ENCODE data around the gene KLHL29. TPM values are rescaled to one million over a fixed set of nuclear protein-coding genes. Genes with fewer than 3 reads are reported as not detected.
A peak's percentile ranks its signal among the peaks of the same experiment; 100 is the strongest.

The KLHL29 gene
- total RNA-seq, 2 donors from 2014 or later, result 2.9 to 4.6 TPM

GRCh38 chr2:23417310-23417709 is 32.3 kb downstream of the KLHL29 start:
- intact Hi-C loops (cut with DNase I, micrococcal nuclease), result no loop called here

DNA sequence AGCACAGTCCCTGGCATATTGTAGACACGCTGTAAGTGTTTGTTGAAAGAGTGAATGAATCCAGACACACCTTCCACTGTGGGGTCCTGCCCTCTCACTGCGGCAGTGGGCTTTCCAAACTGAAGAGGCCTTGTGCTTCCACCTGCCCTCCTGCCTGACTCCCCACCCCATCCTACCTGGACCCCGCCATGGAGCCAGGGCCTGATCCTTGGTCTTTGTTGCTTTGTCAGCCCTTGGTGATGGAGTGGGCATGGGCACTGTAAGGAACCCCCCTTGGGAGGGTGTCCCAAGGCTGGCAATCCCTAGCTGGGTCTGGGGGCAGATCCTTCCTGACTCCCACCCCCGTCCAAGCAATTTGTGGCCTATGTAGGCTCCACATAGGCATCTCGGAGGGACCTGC is 33.1 kb downstream of the KLHL29 start:
- intact Hi-C loops (cut with DNase I, micrococcal nuclease), result no loop called here
- no peak for DNase-seq
- no peak for ATAC-seq

More at GRCh38 chr2:23417310-23417709, 32.3 kb downstream of the KLHL29 start:
- no peak for DNase-seq
- no peak for ATAC-seq

DNA sequence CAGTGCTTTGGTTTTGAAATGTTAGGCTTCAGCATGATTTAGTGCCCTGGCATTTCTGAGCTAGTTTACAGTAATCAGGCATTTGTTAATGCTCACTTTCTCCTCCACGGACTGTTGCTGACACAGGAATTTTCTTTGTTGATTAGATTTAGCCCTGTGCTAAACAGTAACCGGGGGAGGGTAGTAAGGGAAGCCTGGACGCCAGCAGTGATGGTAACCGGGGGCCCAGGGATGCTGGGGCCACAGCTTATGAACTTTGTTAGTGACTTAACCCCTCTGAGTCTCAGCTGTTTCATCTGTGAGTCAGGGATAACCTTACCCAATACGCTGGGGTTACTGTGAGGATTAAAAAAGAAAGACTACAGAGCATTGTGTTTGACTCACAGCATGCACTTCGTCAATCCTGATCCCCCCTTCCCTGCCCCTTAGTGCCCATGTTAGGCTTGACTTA is 33.5 kb downstream of the KLHL29 start:
- intact Hi-C loops (cut with DNase I, micrococcal nuclease), result no loop called here
- ATAC-seq, result no peak

GRCh38 chr2:23419171-23420090 is 34.5 kb downstream of the KLHL29 start:
- intact Hi-C loops (cut with DNase I, micrococcal nuclease), result no loop called here
- ATAC-seq (no peak), DNase-seq (no peak)

More for the DNA sequence above, 33.5 kb downstream of the KLHL29 start:
- no peak for DNase-seq

- DNase-seq (no peak), ATAC-seq (no peak)
- intact Hi-C loops (cut with DNase I, micrococcal nuclease), result no loop called here
Observed at GRCh38 chr2:23420091-23420839, 35.3 kb downstream of the KLHL29 start.

DNA sequence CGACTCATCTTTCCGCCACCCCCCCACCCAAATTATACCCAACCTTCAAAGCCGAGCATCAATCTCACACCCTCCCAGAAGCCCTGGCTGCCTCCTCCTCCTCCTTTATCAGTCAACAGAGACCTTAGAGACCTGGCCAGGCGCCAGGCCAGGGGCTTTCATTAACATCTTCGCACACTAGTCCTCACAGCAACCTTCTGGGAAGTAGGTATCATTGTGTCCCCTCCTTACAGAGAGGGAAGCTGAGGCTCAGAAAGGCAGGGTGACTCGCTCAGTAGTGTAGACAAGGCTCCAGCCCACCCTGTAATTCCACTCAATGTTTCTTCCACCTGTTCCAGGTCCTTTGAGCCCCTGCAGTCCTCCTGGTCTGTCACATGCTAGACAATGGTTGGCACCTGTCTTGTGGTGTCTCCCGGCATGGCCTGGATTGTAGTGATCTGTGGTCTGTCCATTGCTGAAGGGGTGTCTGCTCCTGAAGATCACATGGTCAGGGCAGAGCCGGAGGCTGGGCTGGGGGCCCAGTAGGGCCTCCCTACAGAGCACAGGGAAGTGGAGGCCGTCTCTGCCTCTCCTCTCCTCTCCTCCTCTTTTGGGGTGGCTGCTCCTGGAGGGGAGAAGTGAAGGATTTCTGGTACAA is 36.0 kb downstream of the KLHL29 start:
- intact Hi-C loops (cut with DNase I, micrococcal nuclease), result no loop called here
- DNase-seq (no peak), ATAC-seq (no peak)

DNA sequence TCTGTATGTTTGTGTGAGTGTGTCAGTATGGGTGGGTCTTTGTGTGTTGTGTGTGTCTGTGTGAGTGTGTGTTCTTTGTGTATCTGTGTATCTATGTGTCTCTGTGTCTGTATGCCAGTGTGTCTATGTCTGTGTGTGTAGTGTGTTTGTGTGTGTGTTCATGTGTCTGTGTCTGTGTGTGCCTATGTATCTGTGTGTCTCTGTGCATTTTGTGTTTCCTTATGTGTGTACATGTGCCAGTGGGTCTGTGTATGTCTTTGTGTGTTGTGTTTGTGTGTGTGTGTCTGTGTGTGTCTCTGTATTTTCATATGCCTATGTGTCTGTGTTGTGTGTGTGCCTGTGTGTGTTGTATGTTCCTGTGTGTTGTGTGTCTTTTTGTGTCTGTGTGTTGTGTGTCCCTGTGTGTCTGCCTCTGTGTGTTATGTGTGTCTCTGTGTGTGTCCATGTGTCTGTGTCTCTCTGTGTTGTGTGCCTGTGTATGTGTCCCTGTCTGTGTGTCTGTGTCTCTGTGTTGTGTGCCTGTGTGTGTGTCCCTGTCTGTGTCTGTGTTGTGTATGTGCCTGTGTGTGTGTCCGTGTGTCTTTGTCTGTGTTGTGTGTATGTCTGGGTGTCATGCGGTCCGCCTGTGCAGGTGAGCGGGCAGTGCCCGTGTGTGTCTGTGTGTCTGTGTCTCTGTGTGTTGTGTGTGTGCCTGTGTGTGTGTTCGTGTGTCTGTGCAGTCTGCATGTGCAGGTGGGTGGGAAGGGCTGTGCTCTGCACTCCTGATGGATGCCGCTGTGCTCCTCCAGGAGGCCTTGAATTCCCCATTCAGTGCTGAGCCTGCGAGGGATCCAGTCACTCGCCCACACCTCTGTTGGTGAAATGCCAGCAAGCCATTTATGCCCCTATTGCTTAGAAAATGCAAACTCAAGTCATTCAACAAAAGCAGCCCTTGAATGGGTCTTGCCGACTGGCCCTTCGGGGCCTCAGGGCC is 37.4 kb downstream of the KLHL29 start:
- ATAC-seq (no peak), DNase-seq (no peak)

DNA sequence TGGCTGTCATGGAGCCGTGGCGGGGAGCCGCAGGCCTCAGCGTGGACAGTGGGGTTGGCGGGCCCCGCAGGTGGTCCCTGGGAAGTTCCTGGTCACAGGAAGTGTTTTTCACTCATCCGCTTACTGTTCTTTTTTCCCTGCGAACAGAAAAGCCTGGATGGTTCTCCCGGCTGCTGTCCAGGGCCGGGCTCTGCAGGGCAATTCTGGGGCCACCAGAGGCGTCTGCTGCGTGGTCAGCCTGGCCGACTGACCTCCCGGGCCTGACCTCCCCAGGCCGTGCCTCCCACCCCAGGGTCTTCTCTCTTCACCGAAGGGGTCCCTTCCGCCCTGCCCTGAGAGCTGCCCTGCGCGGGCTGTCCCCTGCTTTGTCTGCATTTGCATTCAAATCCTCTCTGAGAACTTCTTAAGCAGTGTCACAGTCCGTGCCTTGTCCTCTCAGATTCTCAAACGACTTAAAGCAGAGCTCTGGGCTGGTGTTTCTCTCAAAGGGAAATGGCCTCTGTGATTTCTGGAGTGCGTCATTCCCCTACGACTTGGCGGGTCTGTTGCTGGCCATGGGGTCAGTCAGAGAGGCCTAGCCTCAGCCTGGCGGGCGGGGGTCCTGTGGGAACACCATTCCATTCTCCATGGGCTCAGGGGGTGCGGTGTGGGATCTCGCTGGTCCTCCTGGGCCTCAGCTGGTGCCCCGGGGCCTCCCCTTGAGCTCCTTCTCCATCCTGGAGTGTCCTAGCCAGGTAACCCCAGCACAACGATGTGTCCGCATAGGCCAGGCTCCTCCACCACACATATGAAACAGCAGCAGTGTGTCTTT is 38.3 kb downstream of the KLHL29 start:
- ATAC-seq (no peak), DNase-seq (no peak)
- intact Hi-C loops (cut with DNase I, micrococcal nuclease), result no loop called here

More for the DNA sequence above, 37.4 kb downstream of the KLHL29 start:
- intact Hi-C loops (cut with DNase I, micrococcal nuclease), result no loop called here

DNA sequence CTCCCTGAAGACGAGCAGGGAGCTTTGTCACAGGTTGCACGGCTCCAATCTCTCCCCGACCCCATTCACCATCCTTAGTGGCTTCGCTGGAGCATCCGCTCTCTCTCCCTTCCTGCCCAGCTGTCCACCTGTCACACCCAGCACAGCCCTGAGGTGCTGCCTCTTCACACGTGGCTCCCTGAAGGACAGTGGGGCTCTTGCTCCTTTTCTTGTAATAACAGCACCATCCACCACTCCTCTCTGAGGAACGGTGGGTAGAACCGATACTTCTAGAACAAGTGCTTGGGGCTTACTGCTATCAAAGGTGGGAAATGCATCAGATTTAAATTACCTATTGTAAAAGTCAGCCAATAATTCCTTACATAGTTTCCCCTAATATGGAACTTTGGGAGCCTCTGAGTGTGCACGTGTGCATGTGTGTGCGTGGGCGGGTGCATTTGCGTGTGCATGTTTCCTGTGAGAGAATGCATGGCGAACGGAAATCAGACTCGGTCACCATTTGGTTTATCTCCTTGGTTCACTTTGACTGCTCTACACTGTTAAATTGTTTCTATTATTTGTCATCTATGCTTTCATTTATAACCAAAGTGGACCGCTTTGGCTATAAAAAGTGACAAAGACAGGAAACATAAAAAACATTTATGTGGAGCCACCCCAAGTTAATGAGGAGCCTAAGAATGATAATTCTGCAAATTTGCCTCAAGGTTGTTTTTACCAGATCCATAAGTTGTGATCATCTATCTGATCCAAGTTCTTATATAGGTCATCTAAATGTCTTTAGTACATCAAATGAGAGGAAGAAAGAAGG is 39.1 kb downstream of the KLHL29 start:
- intact Hi-C loops (cut with DNase I, micrococcal nuclease), result no loop called here
- DNase-seq, result no peak
- no peak for ATAC-seq

GRCh38 chr2:23425338-23425871 is 40.4 kb downstream of the KLHL29 start:
- DNase-seq, result no peak
- intact Hi-C loops (cut with DNase I, micrococcal nuclease), result no loop called here
- no peak for ATAC-seq

- DNase-seq (no peak), ATAC-seq (no peak)
- intact Hi-C loops (cut with DNase I, micrococcal nuclease), result no loop called here
Observed at GRCh38 chr2:23425885-23426262, 40.9 kb downstream of the KLHL29 start.

DNA sequence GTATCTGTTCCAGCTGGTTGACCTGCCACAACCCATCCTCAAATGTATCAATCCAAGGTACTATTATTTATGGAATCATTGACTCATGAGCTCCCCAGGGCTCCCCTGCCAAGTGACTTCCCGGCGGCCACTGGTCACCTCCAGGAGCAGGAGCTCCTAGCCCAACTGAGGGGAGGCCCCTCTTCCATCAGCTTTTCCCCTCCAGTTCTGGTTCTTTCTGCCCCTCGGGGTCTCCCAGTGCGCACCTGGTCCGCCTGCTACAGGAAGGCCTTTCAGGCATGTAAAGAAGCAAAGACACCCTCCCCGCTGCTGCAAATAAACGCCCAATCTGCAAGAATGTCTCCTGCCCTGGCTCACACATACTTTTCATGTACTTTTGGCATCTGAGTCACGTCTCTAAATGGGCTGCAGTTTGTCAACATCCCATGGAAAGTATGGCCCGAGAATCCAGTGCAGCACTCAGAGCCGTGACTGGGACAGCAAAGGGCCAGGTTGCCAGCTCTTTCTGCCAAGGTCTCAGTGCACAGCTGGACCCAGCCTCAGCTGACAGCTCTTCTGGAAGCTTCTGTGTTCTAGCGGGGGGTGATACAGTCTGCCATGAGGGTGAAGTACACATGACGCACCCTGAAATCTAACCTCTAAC is 41.4 kb downstream of the KLHL29 start:
- ATAC-seq (peak; percentile 11), DNase-seq (no peak)
- intact Hi-C loops (cut with DNase I, micrococcal nuclease), result no loop called here

GRCh38 chr2:23427350-23427749 is 42.4 kb downstream of the KLHL29 start:
- intact Hi-C loops (cut with DNase I, micrococcal nuclease), result no loop called here
- ATAC-seq (no peak), DNase-seq (no peak)

DNA sequence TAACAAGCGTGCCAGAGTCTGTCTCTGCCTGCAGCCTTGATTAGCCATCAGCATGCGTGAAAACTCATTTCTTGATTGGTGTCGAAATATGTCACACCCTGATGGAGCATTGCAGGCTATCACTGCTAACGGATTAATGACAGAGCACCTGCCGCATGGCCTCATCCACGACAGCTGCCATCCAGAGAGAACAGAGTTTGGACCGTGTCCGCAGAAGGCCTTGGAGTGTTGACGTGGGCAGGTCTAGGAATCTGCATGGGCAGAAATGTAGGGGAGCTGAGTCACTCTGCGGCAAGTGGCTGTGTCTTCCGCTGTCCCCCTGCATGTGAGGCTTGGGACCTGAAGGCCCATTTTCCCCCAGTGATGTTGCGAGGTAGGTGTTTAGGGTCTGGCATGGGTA is 43.0 kb downstream of the KLHL29 start:
- intact Hi-C loops (cut with DNase I, micrococcal nuclease), result no loop called here
- DNase-seq (no peak), ATAC-seq (no peak)

DNA sequence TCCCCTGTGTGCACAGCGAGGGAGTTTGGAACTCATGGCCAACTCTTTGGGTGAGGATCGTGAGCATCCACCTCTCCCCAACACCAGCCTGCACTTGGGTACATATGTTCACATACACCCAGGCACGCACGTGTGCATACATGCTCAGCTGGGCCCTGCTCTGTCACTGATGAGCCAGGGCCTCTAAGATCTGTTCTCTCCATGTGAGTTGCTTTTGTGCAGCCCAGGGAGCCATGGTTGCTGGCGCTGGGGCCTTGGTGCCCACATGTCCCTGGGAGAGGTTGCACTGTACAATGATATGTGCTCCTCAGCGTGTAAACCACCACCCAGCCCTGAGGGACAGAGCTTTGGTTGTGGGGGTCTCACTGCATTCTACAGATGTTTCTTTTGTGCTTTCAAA is 44.1 kb downstream of the KLHL29 start:
- ATAC-seq (no peak), DNase-seq (no peak)
- intact Hi-C loops (cut with DNase I, micrococcal nuclease), result no loop called here

DNA sequence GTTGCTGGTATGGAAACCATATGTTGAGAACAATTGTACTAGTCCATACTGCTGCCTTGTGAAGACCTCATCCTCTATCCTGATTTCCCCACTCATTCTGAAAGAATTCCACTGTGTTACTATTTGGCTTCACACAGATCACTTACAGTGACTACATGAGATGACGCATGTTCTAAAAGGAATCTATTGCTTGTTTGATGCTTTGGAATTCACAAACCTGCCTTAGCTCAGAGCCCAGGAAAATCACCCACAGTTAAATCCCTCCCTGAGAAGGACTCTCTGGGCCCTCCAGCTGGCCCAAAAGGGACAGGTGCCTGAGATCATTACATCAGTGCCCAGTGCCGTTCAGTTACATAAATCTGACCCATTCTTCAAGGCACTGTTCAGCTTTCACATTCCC is 45.3 kb downstream of the KLHL29 start:
- DNase-seq, result no peak
- ATAC-seq, result no peak
- intact Hi-C loops (cut with DNase I, micrococcal nuclease), result no loop called here

All from left colon (tissue), 2 donors.